NOMO-1 treated with dmso at 0.1 percent for 144 hours (cell line): Measurements from ENCODE around the gene RNF31.
"Not testable (repeated sequence)": the region's sequence is repeated elsewhere in the genome, so short reads cannot be mapped to it uniquely, and the experiment has no call there.

Experiments used
- DNase-seq: peaks from one replicate; lab custom pipeline; 2025; ENCODE audit not compliant: unreplicated experiment; lab: John Stamatoyannopoulos, UW

Gene RNF31

GRCh38 chr14:24197056-24197450 lies 49.8 kb downstream of the RNF31 start:
- no peak for DNase-seq

- no peak for DNase-seq
Measured at GRCh38 chr14:24198814-24199524, 51.7 kb downstream of the RNF31 start.

- not testable (repeated sequence) for DNase-seq
Measured at GRCh38 chr14:24202538-24202937, 55.2 kb downstream of the RNF31 start.

- not testable (repeated sequence) for DNase-seq
Measured at GRCh38 chr14:24203249-24203886, 56.1 kb downstream of the RNF31 start.

GRCh38 chr14:24204163-24205146 lies 57.2 kb downstream of the RNF31 start:
- no peak for DNase-seq

- DNase-seq: no peak
Measured at GRCh38 chr14:24206260-24207103, 59.2 kb downstream of the RNF31 start.

- DNase-seq: no peak
Measured at GRCh38 chr14:24207104-24207551, 59.8 kb downstream of the RNF31 start.

GRCh38 chr14:24207625-24208024 lies 60.3 kb downstream of the RNF31 start:
- DNase-seq: no peak
